HCT116 (cell line): ENCODE data around the gene N4BP2. TPM values are rescaled to one million over a fixed set of nuclear protein-coding genes. Genes with fewer than 3 reads are reported as not detected.

Experiments
- ATAC-seq: fragments of 200-7000 bp; cut with Tn5 transposase; 2 replicates; pipeline ENCODE4 v1.9.1; 2020; ENCODE audit warnings: mild to moderate bottlenecking, moderate library complexity
- BruUV-seq: library from RNA; stranded (reverse); fragments of 400-500 nt; replicated peaks from 2 replicates; lab custom pipeline; 2021; lab: Mats Ljungman, UMichigan
- CTCF ChIA-PET: fragments of 300-600 bp; sonication (Branson Sonifier 250); formaldehyde crosslinking; loops from one replicate; lab custom pipeline; 2021; ENCODE audit warnings: antibody characterized with exemption; lab: Charles Lee
- POLR2A ChIA-PET: fragments of 300-600, 350-600 bp; sonication (Branson Sonifier 250); formaldehyde crosslinking; loops from one replicate; lab custom pipeline; 2021; ENCODE audit warnings: antibody characterized with exemption; lab: Charles Lee
- RAD21 ChIA-PET, 2 experiments: fragments of 300-600 bp; sonication (Branson Sonifier 250); formaldehyde crosslinking; loops; one replicate each; lab custom pipeline; 2023; ENCODE audit warnings: low total read pairs in 2 of 2; ENCODE audit not compliant: uncharacterized antibody in 2 of 2, unreplicated experiment in 2 of 2, low non-redundant PET in 1 of 2; lab: Charles Lee
- DNase-seq: peaks from one replicate; pipeline ENCODE4 v3.0.0-alpha.2; 2010; ENCODE audit warnings: low read depth, low spot score
- H2AFZ ChIP-seq: fragments of 200-600 bp; shearing (Covaris generic), sonication (generic); 2 replicates; pipeline ENCODE4 v1.6.1; 2017; ENCODE audit warnings: low read depth, mixed run types, mixed read lengths, antibody characterized with exemption, low read length; ENCODE audit not compliant: poor library complexity, severe bottlenecking
- H3K27ac ChIP-seq: 2 replicates; pipeline ENCODE4 v1.5.1; 2012; ENCODE audit warnings: low read depth, low read length
- H3K27me3 ChIP-seq: fragments of 200-600 bp; sonication (generic); 2 replicates; pipeline ENCODE4 v1.6.1; 2016; ENCODE audit warnings: mixed run types, low read length, mixed read lengths; ENCODE audit not compliant: insufficient read depth
- H3K36me3 ChIP-seq, 2 experiments: fragments of 200-500 bp in 1 of 2; fragments of 200-600 bp in 1 of 2; sonication (Bioruptor generic) in 1 of 2; sonication (generic) in 1 of 2; 2 replicates each; pipeline versions ENCODE4 v1.5.1 to v1.6.1; 2014 to 2016; ENCODE audit warnings: low read length in 2 of 2, inconsistent platforms in 1 of 2, mixed read lengths in 1 of 2, mixed run types in 1 of 2; ENCODE audit not compliant: insufficient read depth in 2 of 2, control insufficient read depth in 1 of 2
- H3K4me1 ChIP-seq, 2 experiments: fragments of 200-600 bp in 1 of 2; sonication (generic) in 1 of 2; 2 replicates each; pipeline versions ENCODE4 v1.5.1 to v1.6.1; 2012 to 2017; ENCODE audit warnings: low read length in 2 of 2, inconsistent platforms in 1 of 2, mild to moderate bottlenecking in 1 of 2, mixed read lengths in 1 of 2, mixed run types in 1 of 2, moderate library complexity in 1 of 2; ENCODE audit not compliant: insufficient read depth in 2 of 2, control insufficient read depth in 1 of 2
- H3K4me2 ChIP-seq: fragments of 200-600 bp; sonication (generic); 2 replicates; pipeline ENCODE4 v1.6.1; 2017; ENCODE audit warnings: mixed run types, low read length, mixed read lengths
- H3K4me3 ChIP-seq, 2 experiments: fragments of 200-600 bp in 1 of 2; sonication (generic) in 1 of 2; replicated peaks in 1 of 2; 2 replicates each; pipeline ENCODE4 v1.5.1; 2011 to 2016; ENCODE audit warnings: low read length in 2 of 2, control low read depth in 1 of 2, low read depth in 1 of 2, mild to moderate bottlenecking in 1 of 2, mixed read lengths in 1 of 2, mixed run types in 1 of 2
- H3K79me2 ChIP-seq: fragments of 200-600 bp; sonication (generic); 2 replicates; pipeline ENCODE4 v1.6.1; 2017; ENCODE audit warnings: mild to moderate bottlenecking, mixed run types, low read length, moderate library complexity, mixed read lengths; ENCODE audit not compliant: insufficient read depth
- H3K9ac ChIP-seq: fragments of 200-600 bp; sonication (generic); 2 replicates; pipeline ENCODE4 v1.6.1; 2016; ENCODE audit warnings: low read length, mixed read lengths
- H3K9me2 ChIP-seq: fragments of 200-600 bp; sonication (generic), shearing (Covaris generic); 2 replicates; pipeline ENCODE4 v1.6.1; 2017; ENCODE audit warnings: mixed run types, mild to moderate bottlenecking, moderate library complexity; ENCODE audit not compliant: insufficient read depth
- H3K9me3 ChIP-seq, 2 experiments: fragments of 200-500 bp in 1 of 2; fragments of 200-600 bp in 1 of 2; sonication (Bioruptor generic) in 1 of 2; sonication (generic) in 1 of 2; 2 replicates each; pipeline ENCODE4 v1.6.1; 2014 to 2017; ENCODE audit warnings: low read length in 2 of 2, mixed read lengths in 2 of 2, inconsistent platforms in 1 of 2, low read depth in 1 of 2, mild to moderate bottlenecking in 1 of 2, mixed run types in 1 of 2, moderate library complexity in 1 of 2; ENCODE audit not compliant: control insufficient read depth in 1 of 2, insufficient read depth in 1 of 2
- H4K20me1 ChIP-seq: fragments of 200-600 bp; sonication (generic), shearing (Covaris generic); 2 replicates; pipeline ENCODE4 v1.6.1; 2017; ENCODE audit warnings: mixed run types, mild to moderate bottlenecking, moderate library complexity; ENCODE audit not compliant: insufficient read depth
- CEBPB ChIP-seq: IDR thresholded peaks from 2 replicates; pipeline ENCODE4 v1.6.1; 2012; ENCODE audit warnings: low read depth
- EGR1 ChIP-seq: IDR thresholded peaks from 2 replicates; pipeline ENCODE4 v1.6.1; 2012; ENCODE audit warnings: low read depth
- EZH2 ChIP-seq: fragments of 200-600 bp; sonication (generic); IDR thresholded peaks from 2 replicates; pipeline ENCODE4 v1.6.1; 2017; ENCODE audit warnings: antibody characterized with exemption, mixed run types
- EZH2phosphoT487 ChIP-seq: fragments of 200-600 bp; IDR thresholded peaks from 2 replicates; pipeline ENCODE4 v1.6.1; 2018; ENCODE audit warnings: antibody characterized with exemption, borderline replicate concordance
- RAD21 ChIP-seq: IDR thresholded peaks from 2 replicates; pipeline ENCODE4 v1.6.1; 2012; ENCODE audit warnings: low read depth, mild to moderate bottlenecking
- SIN3A ChIP-seq: IDR thresholded peaks from 2 replicates; pipeline ENCODE4 v1.6.1; 2012; ENCODE audit warnings: low read depth
- SRF ChIP-seq: IDR thresholded peaks from 2 replicates; pipeline ENCODE4 v1.6.1; 2012; ENCODE audit warnings: low read depth
- TCF7L2 ChIP-seq: IDR thresholded peaks from 2 replicates; pipeline ENCODE4 v1.7.0; 2011; ENCODE audit warnings: borderline replicate concordance, inconsistent platforms; ENCODE audit not compliant: insufficient read depth, insufficient read length; ENCODE audit errors: extremely low read depth
- intact Hi-C: fragments of 100-400 bp; cut with micrococcal nuclease; formaldehyde crosslinking; loops from 2 replicates; pipeline ENCODE4 v1.10.0; 2022
- total RNA-seq: library from RNA; stranded (reverse); gene quantifications from one replicate; pipeline ENCODE4 v1.2.1, GENCODE V29; 2021; ENCODE audit not compliant: unreplicated experiment
- TF ChIP-seq, protein P1 (sequence below): IDR thresholded peaks from 2 replicates; pipeline ENCODE4 v1.6.1; 2011; ENCODE audit warnings: mild to moderate bottlenecking, low read length, moderate library complexity; ENCODE audit not compliant: insufficient replicate concordance; ENCODE audit errors: extremely low read depth
- TF ChIP-seq, protein P2 (sequence below), 3 experiments: fragments of 200-600 bp in 1 of 3; sonication (generic) in 1 of 3; IDR thresholded peaks in 2 of 3; conservative IDR thresholded peaks in 1 of 3; 2 replicates each; pipeline ENCODE4 v1.5.1; 2012 to 2017; ENCODE audit warnings: low read depth in 2 of 3, low read length in 2 of 3, antibody characterized with exemption in 1 of 3, borderline replicate concordance in 1 of 3, control low read depth in 1 of 3, mild to moderate bottlenecking in 1 of 3, mixed read lengths in 1 of 3, mixed run types in 1 of 3, moderate library complexity in 1 of 3; ENCODE audit not compliant: insufficient read depth in 1 of 3
- TF ChIP-seq, protein P3 (sequence below): IDR thresholded peaks from 2 replicates; pipeline ENCODE4 v1.6.1; 2012

N4BP2 gene
- total RNA-seq, 1 experiment from 2014 or later: 7.0 TPM

DNA sequence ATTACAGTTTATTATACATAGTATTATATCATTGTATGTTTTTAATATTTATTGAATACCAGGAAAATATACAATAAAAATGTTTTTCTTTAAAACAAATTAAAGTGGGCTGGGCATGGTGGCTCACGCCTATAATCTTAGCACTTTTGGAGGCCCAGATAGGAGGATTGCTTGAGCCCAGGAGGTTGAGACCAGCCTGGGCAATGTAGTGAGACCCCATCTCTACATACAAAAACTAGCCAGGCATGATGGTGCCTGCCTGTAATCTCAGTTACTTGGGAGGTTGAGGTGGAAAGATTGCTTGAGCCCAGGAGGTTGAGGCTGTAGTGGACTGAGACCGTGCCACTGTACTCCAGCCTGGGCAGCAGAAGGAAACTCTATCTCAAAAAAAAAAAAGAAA is 40.6 kb upstream of the N4BP2 start:
- no peak overlapping the region for H3K9ac ChIP-seq
- ATAC-seq: no peak
- no peak overlapping the region for H3K4me2 ChIP-seq
- H3K4me1 ChIP-seq: no peaks in the 10 kb centered on the region
- POLR2A ChIA-PET: interaction anchor here (0.7 kb wide), 1 partner anchor 302 kb away, joined by 4 read pairs; no protein-coding TSS in a partner anchor
- H3K79me2 ChIP-seq: no peaks in the 10 kb centered on the region
- H3K27me3 ChIP-seq: no peaks in the 10 kb centered on the region
- H3K27ac ChIP-seq: no peak overlapping the region
- H4K20me1 ChIP-seq: no peaks in the 10 kb centered on the region
- no peak overlapping the region for H3K4me3 ChIP-seq
- no TSS peak for BruUV-seq
- DNase-seq: no peak
- RAD21 ChIA-PET: no interaction called here
- intact Hi-C loops: no loop called here
- TF ChIP-seq, protein P1, sequence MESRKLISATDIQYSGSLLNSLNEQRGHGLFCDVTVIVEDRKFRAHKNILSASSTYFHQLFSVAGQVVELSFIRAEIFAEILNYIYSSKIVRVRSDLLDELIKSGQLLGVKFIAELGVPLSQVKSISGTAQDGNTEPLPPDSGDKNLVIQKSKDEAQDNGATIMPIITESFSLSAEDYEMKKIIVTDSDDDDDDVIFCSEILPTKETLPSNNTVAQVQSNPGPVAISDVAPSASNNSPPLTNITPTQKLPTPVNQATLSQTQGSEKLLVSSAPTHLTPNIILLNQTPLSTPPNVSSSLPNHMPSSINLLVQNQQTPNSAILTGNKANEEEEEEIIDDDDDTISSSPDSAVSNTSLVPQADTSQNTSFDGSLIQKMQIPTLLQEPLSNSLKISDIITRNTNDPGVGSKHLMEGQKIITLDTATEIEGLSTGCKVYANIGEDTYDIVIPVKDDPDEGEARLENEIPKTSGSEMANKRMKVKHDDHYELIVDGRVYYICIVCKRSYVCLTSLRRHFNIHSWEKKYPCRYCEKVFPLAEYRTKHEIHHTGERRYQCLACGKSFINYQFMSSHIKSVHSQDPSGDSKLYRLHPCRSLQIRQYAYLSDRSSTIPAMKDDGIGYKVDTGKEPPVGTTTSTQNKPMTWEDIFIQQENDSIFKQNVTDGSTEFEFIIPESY: no peak
- no peak for TF ChIP-seq SRF
- no peak for TF ChIP-seq EGR1
- TF ChIP-seq SIN3A: no peak
- no peak for TF ChIP-seq RAD21
- no peak for TF ChIP-seq CEBPB
- TF ChIP-seq EZH2phosphoT487: no peak
- TF ChIP-seq, protein P2, sequence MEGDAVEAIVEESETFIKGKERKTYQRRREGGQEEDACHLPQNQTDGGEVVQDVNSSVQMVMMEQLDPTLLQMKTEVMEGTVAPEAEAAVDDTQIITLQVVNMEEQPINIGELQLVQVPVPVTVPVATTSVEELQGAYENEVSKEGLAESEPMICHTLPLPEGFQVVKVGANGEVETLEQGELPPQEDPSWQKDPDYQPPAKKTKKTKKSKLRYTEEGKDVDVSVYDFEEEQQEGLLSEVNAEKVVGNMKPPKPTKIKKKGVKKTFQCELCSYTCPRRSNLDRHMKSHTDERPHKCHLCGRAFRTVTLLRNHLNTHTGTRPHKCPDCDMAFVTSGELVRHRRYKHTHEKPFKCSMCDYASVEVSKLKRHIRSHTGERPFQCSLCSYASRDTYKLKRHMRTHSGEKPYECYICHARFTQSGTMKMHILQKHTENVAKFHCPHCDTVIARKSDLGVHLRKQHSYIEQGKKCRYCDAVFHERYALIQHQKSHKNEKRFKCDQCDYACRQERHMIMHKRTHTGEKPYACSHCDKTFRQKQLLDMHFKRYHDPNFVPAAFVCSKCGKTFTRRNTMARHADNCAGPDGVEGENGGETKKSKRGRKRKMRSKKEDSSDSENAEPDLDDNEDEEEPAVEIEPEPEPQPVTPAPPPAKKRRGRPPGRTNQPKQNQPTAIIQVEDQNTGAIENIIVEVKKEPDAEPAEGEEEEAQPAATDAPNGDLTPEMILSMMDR (IDR thresholded peaks at IDR 0.05 in 2 of 3, conservative IDR thresholded peaks at IDR 0.05 in 1 of 3; ENCODE audit: borderline replicate concordance in 1 of 3, insufficient read depth in 1 of 3, low read depth in 2 of 3, low read length in 2 of 3): no peak
- TF ChIP-seq TCF7L2: no peak
- TF ChIP-seq, protein P3, sequence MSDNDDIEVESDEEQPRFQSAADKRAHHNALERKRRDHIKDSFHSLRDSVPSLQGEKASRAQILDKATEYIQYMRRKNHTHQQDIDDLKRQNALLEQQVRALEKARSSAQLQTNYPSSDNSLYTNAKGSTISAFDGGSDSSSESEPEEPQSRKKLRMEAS: no peak
- TF ChIP-seq EZH2: no peak
- no peaks in the 10 kb centered on the region for H3K36me3 ChIP-seq
- no peaks in the 10 kb centered on the region for H3K9me3 ChIP-seq
- no peak overlapping the region for H2AFZ ChIP-seq
- CTCF ChIA-PET: no interaction called here
- no peaks in the 10 kb centered on the region for H3K9me2 ChIP-seq
